OCI-LY3 (cell line): Measurements from ENCODE around the gene CAB39.
A peak's percentile ranks its signal among the peaks of the same experiment; 100 is the strongest.

Experiments used
- H2AFZ ChIP-seq: fragments of 200-600, 300-600 bp; shearing (Covaris generic); 2 replicates; pipeline ENCODE4 v1.6.0; 2014; ENCODE audit warnings: antibody characterized with exemption, low read depth, low read length
- H3K27ac ChIP-seq: fragments of 200-600, 300-600 bp; sonication (generic); 2 replicates; pipeline ENCODE4 v1.5.1; 2014; ENCODE audit warnings: mild to moderate bottlenecking, low read length, moderate library complexity, mixed read lengths
- H3K27me3 ChIP-seq: fragments of 200-600, 300-600 bp; sonication (generic); 2 replicates; pipeline ENCODE4 v1.6.1; 2014; ENCODE audit warnings: low read depth, low read length, mixed read lengths
- H3K36me3 ChIP-seq: fragments of 200-600, 300-600 bp; sonication (generic); replicated peaks from 2 replicates; pipeline ENCODE3; 2014; ENCODE audit warnings: low read depth, low read length, mixed read lengths
- H3K4me1 ChIP-seq: fragments of 300-600, 200-600 bp; sonication (generic); 2 replicates; pipeline ENCODE4 v1.6.1; 2014; ENCODE audit warnings: low read length, mixed read lengths
- H3K4me2 ChIP-seq: fragments of 200-600, 300-600 bp; sonication (generic); 2 replicates; pipeline ENCODE4 v1.6.1; 2014; ENCODE audit warnings: low read length, mixed read lengths
- H3K4me3 ChIP-seq: fragments of 300-600, 200-600 bp; sonication (generic); 2 replicates; pipeline ENCODE4 v1.5.1; 2014; ENCODE audit warnings: antibody characterized with exemption, mild to moderate bottlenecking, low read length, moderate library complexity
- H3K79me2 ChIP-seq: fragments of 300-600, 200-600 bp; shearing (Covaris generic); 2 replicates; pipeline ENCODE4 v1.6.1; 2014; ENCODE audit warnings: mild to moderate bottlenecking, low read length, mixed read lengths
- H3K9ac ChIP-seq: fragments of 300-600, 200-600 bp; shearing (Covaris generic); 2 replicates; pipeline ENCODE4 v1.6.0; 2014; ENCODE audit warnings: mild to moderate bottlenecking, low read length, moderate library complexity
- H3K9me3 ChIP-seq: fragments of 200-600, 300-600 bp; shearing (Covaris generic); 2 replicates; pipeline ENCODE4 v1.6.1; 2014; ENCODE audit warnings: low read length, mixed read lengths; ENCODE audit not compliant: insufficient read depth
- H4K20me1 ChIP-seq: fragments of 200-600, 300-600 bp; sonication (generic); 2 replicates; pipeline ENCODE4 v1.6.1; 2016; ENCODE audit warnings: low read length, mixed read lengths; ENCODE audit not compliant: insufficient read depth
- CTCF ChIP-seq: fragments of 200-600, 300-600 bp; sonication (generic); IDR thresholded peaks from 2 replicates; pipeline ENCODE4 v1.5.1; 2014; ENCODE audit warnings: antibody characterized with exemption, low read length, low read depth
- EZH2phosphoT487 ChIP-seq: fragments of 200-600 bp; shearing (Covaris generic); IDR thresholded peaks from 2 replicates; pipeline ENCODE4 v1.6.1; 2018; ENCODE audit warnings: antibody characterized with exemption, mixed run types, low read depth

Gene CAB39

GRCh38 chr2:230846360-230846759 lies 133.7 kb downstream of the CAB39 start:
- Histone ChIP-seq H3K4me3 (no peak overlapping the region), H2AFZ (no peak overlapping the region), H3K4me1 (peaks cover 15% of the 10 kb centered on the region), H3K79me2 (no peaks in the 10 kb centered on the region), H3K9ac (no peak overlapping the region), H4K20me1 (no peaks in the 10 kb centered on the region), H3K36me3 (no peaks in the 10 kb centered on the region), H3K9me3 (no peaks in the 10 kb centered on the region), H3K27me3 (no peaks in the 10 kb centered on the region; the same call in 1 of the 2 replicates), H3K4me2 (no peak overlapping the region), H3K27ac (no peak overlapping the region)
- TF ChIP-seq EZH2phosphoT487 = no peak
- TF ChIP-seq CTCF = no peak

- TF ChIP-seq CTCF (peak; percentile 66), EZH2phosphoT487 (no peak)
- Histone ChIP-seq H3K4me3 (peak overlapping the region; percentile 58), H3K27me3 (no peaks in the 10 kb centered on the region; the same call in 1 of the 2 replicates), H3K4me1 (peaks cover 15% of the 10 kb centered on the region), H3K4me2 (peak overlapping the region; percentile 76), H3K27ac (no peak overlapping the region), H4K20me1 (no peaks in the 10 kb centered on the region), H2AFZ (peak overlapping the region; percentile 72), H3K9me3 (no peaks in the 10 kb centered on the region), H3K9ac (peak overlapping the region; percentile 37; the same call in 1 of the 2 replicates), H3K36me3 (no peaks in the 10 kb centered on the region), H3K79me2 (no peaks in the 10 kb centered on the region)
Observed at GRCh38 chr2:230847883-230848388, 135.3 kb downstream of the CAB39 start.

- Histone ChIP-seq H3K4me1 (peaks cover 15% of the 10 kb centered on the region), H3K4me2 (peak overlapping the region; percentile 51), H3K9me3 (no peaks in the 10 kb centered on the region), H3K9ac (no peak overlapping the region), H3K79me2 (no peaks in the 10 kb centered on the region), H3K27ac (no peak overlapping the region), H3K36me3 (no peaks in the 10 kb centered on the region), H4K20me1 (no peaks in the 10 kb centered on the region), H3K27me3 (no peaks in the 10 kb centered on the region; the same call in 1 of the 2 replicates), H3K4me3 (peak overlapping the region; percentile 21; the same call in 1 of the 2 replicates), H2AFZ (0 out of 2 replicates have a peak overlapping the region, but pooled peaks have one; percentile 21)
- peak; percentile 76 for TF ChIP-seq CTCF
- no peak for TF ChIP-seq EZH2phosphoT487
Observed at GRCh38 chr2:230849633-230850357, 137.2 kb downstream of the CAB39 start.

GRCh38 chr2:230850358-230850658 lies 137.7 kb downstream of the CAB39 start:
- Histone ChIP-seq H4K20me1 (no peaks in the 10 kb centered on the region), H3K79me2 (no peaks in the 10 kb centered on the region), H3K4me3 (peak overlapping the region; percentile 21; the same call in 1 of the 2 replicates), H3K4me2 (peak overlapping the region; percentile 51), H3K9ac (no peak overlapping the region), H3K4me1 (peaks cover 15% of the 10 kb centered on the region), H3K27ac (no peak overlapping the region), H3K27me3 (no peaks in the 10 kb centered on the region; the same call in 1 of the 2 replicates), H3K36me3 (no peaks in the 10 kb centered on the region), H2AFZ (0 out of 2 replicates have a peak overlapping the region, but pooled peaks have one; percentile 21), H3K9me3 (no peaks in the 10 kb centered on the region)
- TF ChIP-seq EZH2phosphoT487 = no peak
- no peak; the same call in 1 of the 2 replicates for TF ChIP-seq CTCF
